ENCODE data around the gene PHYHD1. TPM values are rescaled to one million over a fixed set of nuclear protein-coding genes. Genes with fewer than 3 reads are reported as not detected.

PHYHD1 gene
- total and polyA plus RNA-seq, 2 of the 4 experiments (the other 2 are of a cell fraction) = 2.2 to 8.4 TPM

- dilution Hi-C loops (cut with HindIII; ENCODE audit: low sequenced_read_pairs, unreplicated experiment) (no loop called here), intact Hi-C loops (cut with micrococcal nuclease) (loop anchor here (5.0 kb wide), 2 partner anchors 65 to 85 kb away; partner anchors contain the start of genes KYAT1 and LRRC8A), in situ Hi-C loops (cut with MboI; ENCODE audit: low sequenced_read_pairs) (no loop called here)
- Histone ChIP-seq H3K9me1 (ENCODE audit: insufficient read depth, low read length) (peaks cover 16% of the 10 kb centered on the region), H3K14ac (replicated peaks; ENCODE audit: low read depth, low read length) (peak overlapping the region; percentile 91), H3K79me1 (ENCODE audit: low read depth in 1 of 2, low read length in 2 of 2) (peaks cover 28 to 57% of the 10 kb centered on the region in 2 experiments), H2BK5ac (ENCODE audit: low read depth, low read length, poor library complexity, severe bottlenecking) (peak overlapping the region; percentile 75), H4K91ac (ENCODE audit: insufficient read depth, low read depth, low read length) (peak overlapping the region; percentile 53), H3K18ac (ENCODE audit: low read depth, low read length) (peak overlapping the region; percentile 22; the same call in 1 of the 2 replicates), H3K23ac (ENCODE audit: low read depth, low read length) (peak overlapping the region; percentile 92), H3K4me3 (ENCODE audit: insufficient read depth, low read depth, low read length) (peak overlapping the region; percentile 94), H3K36me3 (ENCODE audit: control insufficient read depth, insufficient read depth, low read length) (peaks cover 10% of the 10 kb centered on the region), H3K4me2 (ENCODE audit: low read depth, low read length) (peak overlapping the region; percentile 99), H2BK20ac (ENCODE audit: low read depth, low read length) (no peak overlapping the region), H4K20me1 (ENCODE audit: insufficient read depth, low read length) (peaks cover 7% of the 10 kb centered on the region; the same call in 1 of the 2 replicates), H2AK5ac (ENCODE audit: low read depth, low read length) (peak overlapping the region; percentile 96), H2AK9ac (replicated peaks; ENCODE audit: low read depth, low read length, poor library complexity) (peak overlapping the region; percentile 97), H3K9ac (ENCODE audit: low read depth, low read length) (peak overlapping the region; percentile 80), H4K5ac (ENCODE audit: low read depth, low read length) (peak overlapping the region; percentile 83), H3K4me1 (ENCODE audit: control insufficient read depth, insufficient read depth, low read length) (peaks cover 7% of the 10 kb centered on the region), H2BK120ac (ENCODE audit: low read depth, low read length) (peak overlapping the region; percentile 71), H4K8ac (ENCODE audit: low read depth in 2 of 2, low read length in 2 of 2) (peak overlapping the region; percentile 63 to 95), H3K4ac (ENCODE audit: low read depth, low read length) (peak overlapping the region; percentile 90), H3K27me3 (ENCODE audit: control insufficient read depth, insufficient read depth, low read length) (no peaks in the 10 kb centered on the region), H3K9me3 (ENCODE audit: control insufficient read depth, insufficient read depth, low read length) (no peaks in the 10 kb centered on the region), H3K27ac (ENCODE audit: insufficient read depth, low read length) (peak overlapping the region; percentile 84), H3K56ac (ENCODE audit: extremely low read depth, insufficient read depth, low read length) (peak overlapping the region; percentile 46), H2BK15ac (ENCODE audit: low read depth, low read length) (no peak overlapping the region), H2AFZ (replicated peaks; ENCODE audit: low read length, poor library complexity) (peak overlapping the region; percentile 100)
- WGBS, 2 experiments (ENCODE audit: extremely low coverage in 2 of 2, insufficient read length in 1 of 2) = 0% methylated on average over 7 of the region's 20 CpGs; no CpG with 5 or more reads in 1 of the 2 experiments
- ATAC-seq (ENCODE audit: low read depth) = no peak
- BruUV-seq (replicated peaks) = TSS peak; percentile 83
- POLR2A ChIA-PET (ENCODE audit: unreplicated experiment) = no interaction called here
- CTCF ChIA-PET = no interaction called here
- no peak for TF ChIP-seq MAZ (IDR thresholded peaks at IDR 0.05; ENCODE audit: borderline replicate concordance, low read depth, low read length)
- no peak for DNase-seq
Measured at GRCh38 chr9:128947277-128947526, 26.4 kb downstream of the PHYHD1 start.
